IMR-90 (cell line): ENCODE measurements around the gene TGFA. TPM values are rescaled to one million over a fixed set of nuclear protein-coding genes. Genes with fewer than 3 reads are reported as not detected.

ENCODE experiments used
- ATAC-seq: fragments of 200-7000 bp; cut with Tn5 transposase; 2 replicates; pipeline ENCODE4 v1.9.1; 2020; ENCODE audit warnings: low read depth, mild to moderate bottlenecking, moderate library complexity
- BruUV-seq: library from RNA; stranded (reverse); fragments of 400-500 nt; replicated peaks from 2 replicates; lab custom pipeline; 2021; lab: Mats Ljungman, UMichigan
- CTCF ChIA-PET: fragments of 300-600 bp; formaldehyde crosslinking; extraction: SDS; loops from one replicate; lab custom pipeline; 2021; ENCODE audit warnings: antibody characterized with exemption; lab: Yijun Ruan, JAX
- POLR2A ChIA-PET: fragments of 300-600 bp; sonication (Branson Sonifier 250); formaldehyde crosslinking; loops from one replicate; lab custom pipeline; 2022; ENCODE audit warnings: antibody characterized with exemption; ENCODE audit not compliant: unreplicated experiment; lab: Charles Lee
- DNase-seq: peaks from one replicate; pipeline ENCODE4 v3.0.0; 2013
- H2AFZ ChIP-seq: replicated peaks from 2 replicates; pipeline ENCODE3; 2013; ENCODE audit warnings: low read length, mild to moderate bottlenecking; ENCODE audit not compliant: poor library complexity
- H2AK5ac ChIP-seq: 2 replicates; pipeline ENCODE4 v1.6.1; 2013; ENCODE audit warnings: low read depth, low read length, inconsistent platforms
- H2AK9ac ChIP-seq: replicated peaks from 2 replicates; pipeline ENCODE3; 2013; ENCODE audit warnings: mild to moderate bottlenecking, low read depth, low read length, moderate library complexity; ENCODE audit not compliant: poor library complexity
- H2BK120ac ChIP-seq: 2 replicates; pipeline ENCODE4 v1.6.1; 2013; ENCODE audit warnings: low read depth, low read length, inconsistent platforms
- H2BK15ac ChIP-seq: 3 replicates; pipeline ENCODE4 v1.6.1; 2013; ENCODE audit warnings: low read depth, low read length, inconsistent platforms
- H2BK20ac ChIP-seq: 2 replicates; pipeline ENCODE4 v1.6.1; 2013; ENCODE audit warnings: low read depth, mild to moderate bottlenecking, inconsistent platforms, low read length, moderate library complexity
- H2BK5ac ChIP-seq: 2 replicates; pipeline ENCODE4 v1.6.1; 2013; ENCODE audit warnings: mild to moderate bottlenecking, low read depth, low read length, inconsistent platforms; ENCODE audit not compliant: poor library complexity, severe bottlenecking
- H3K14ac ChIP-seq: replicated peaks from 2 replicates; pipeline ENCODE4 v1.6.1; 2013; ENCODE audit warnings: low read depth, low read length, inconsistent platforms
- H3K18ac ChIP-seq: 2 replicates; pipeline ENCODE4 v1.6.1; 2013; ENCODE audit warnings: low read depth, low read length, control low read depth
- H3K23ac ChIP-seq: 2 replicates; pipeline ENCODE4 v1.6.1; 2013; ENCODE audit warnings: low read depth, low read length, inconsistent platforms
- H3K27ac ChIP-seq: 2 replicates; pipeline ENCODE4 v1.5.1; 2013; ENCODE audit warnings: mild to moderate bottlenecking, control low read depth, low read length; ENCODE audit not compliant: insufficient read depth
- H3K27me3 ChIP-seq: 2 replicates; pipeline ENCODE4 v1.6.1; 2013; ENCODE audit warnings: low read length; ENCODE audit not compliant: control insufficient read depth, insufficient read depth
- H3K36me3 ChIP-seq: 2 replicates; pipeline ENCODE4 v1.6.1; 2013; ENCODE audit warnings: low read length, mixed read lengths; ENCODE audit not compliant: control insufficient read depth, insufficient read depth
- H3K4ac ChIP-seq: 2 replicates; pipeline ENCODE4 v1.6.1; 2013; ENCODE audit warnings: low read depth, low read length, inconsistent platforms
- H3K4me1 ChIP-seq: 2 replicates; pipeline ENCODE4 v1.6.1; 2013; ENCODE audit warnings: low read length, mixed read lengths; ENCODE audit not compliant: control insufficient read depth, insufficient read depth
- H3K4me2 ChIP-seq: 2 replicates; pipeline ENCODE4 v1.6.1; 2013; ENCODE audit warnings: low read depth, mild to moderate bottlenecking, control low read depth, low read length, moderate library complexity
- H3K4me3 ChIP-seq: 2 replicates; pipeline ENCODE4 v1.5.1; 2013; ENCODE audit warnings: low read depth, mild to moderate bottlenecking, control low read depth, low read length, moderate library complexity; ENCODE audit not compliant: insufficient read depth
- H3K56ac ChIP-seq: 2 replicates; pipeline ENCODE4 v1.6.1; 2013; ENCODE audit warnings: low read length, inconsistent platforms; ENCODE audit not compliant: insufficient read depth; ENCODE audit errors: extremely low read depth
- H3K79me1 ChIP-seq, 2 experiments: 2 replicates each; pipeline ENCODE4 v1.6.1; 2013; ENCODE audit warnings: low read length in 2 of 2, inconsistent platforms in 1 of 2, low read depth in 1 of 2
- H3K9ac ChIP-seq: 2 replicates; pipeline ENCODE4 v1.6.1; 2013; ENCODE audit warnings: low read depth, low read length, control low read depth
- H3K9me1 ChIP-seq: 2 replicates; pipeline ENCODE4 v1.6.1; 2013; ENCODE audit warnings: low read length, inconsistent platforms; ENCODE audit not compliant: insufficient read depth
- H3K9me3 ChIP-seq: 2 replicates; pipeline ENCODE4 v1.6.1; 2013; ENCODE audit warnings: low read length; ENCODE audit not compliant: control insufficient read depth, insufficient read depth
- H4K20me1 ChIP-seq: 2 replicates; pipeline ENCODE4 v1.6.1; 2013; ENCODE audit warnings: low read length, inconsistent platforms; ENCODE audit not compliant: insufficient read depth
- H4K5ac ChIP-seq: 2 replicates; pipeline ENCODE4 v1.6.1; 2013; ENCODE audit warnings: mild to moderate bottlenecking, low read depth, low read length, control low read depth
- H4K8ac ChIP-seq, 2 experiments: 2 replicates each; pipeline ENCODE4 v1.6.1; 2013; ENCODE audit warnings: low read depth in 2 of 2, low read length in 2 of 2, control low read depth in 1 of 2, inconsistent platforms in 1 of 2
- H4K91ac ChIP-seq: 2 replicates; pipeline ENCODE4 v1.6.1; 2013; ENCODE audit warnings: low read depth, low read length, inconsistent platforms; ENCODE audit not compliant: insufficient read depth
- BHLHE40 ChIP-seq: fragments of 150-350 bp; IDR thresholded peaks from 2 replicates; pipeline ENCODE4 v1.6.1; 2016; ENCODE audit warnings: mild to moderate bottlenecking, low read depth, low read length
- CEBPB ChIP-seq: IDR thresholded peaks from 2 replicates; pipeline ENCODE4 v1.6.1; 2012; ENCODE audit warnings: low read depth, low read length, improper control_type of control experiment
- CHD1 ChIP-seq: IDR thresholded peaks from 2 replicates; pipeline ENCODE4 v1.6.1; 2012; ENCODE audit warnings: low read depth, low read length, improper control_type of control experiment
- CTCF ChIP-seq: conservative IDR thresholded peaks from 2 replicates; pipeline ENCODE4 v1.5.1; 2012; ENCODE audit warnings: mild to moderate bottlenecking, low read depth, low read length, improper control_type of control experiment
- FOS ChIP-seq: fragments of 150-350 bp; IDR thresholded peaks from 2 replicates; pipeline ENCODE4 v1.6.1; 2016; ENCODE audit warnings: low read depth, low read length
- MAFK ChIP-seq: IDR thresholded peaks from 2 replicates; pipeline ENCODE4 v1.6.1; 2012; ENCODE audit warnings: low read depth, low read length, improper control_type of control experiment
- MAZ ChIP-seq: IDR thresholded peaks from 2 replicates; pipeline ENCODE4 v1.6.1; 2012; ENCODE audit warnings: low read depth, mild to moderate bottlenecking, low read length, improper control_type of control experiment, moderate library complexity, borderline replicate concordance
- MXI1 ChIP-seq: IDR thresholded peaks from 2 replicates; pipeline ENCODE4 v1.6.1; 2012; ENCODE audit warnings: low read depth, mild to moderate bottlenecking, low read length, moderate library complexity, borderline replicate concordance
- NFE2L2 ChIP-seq: fragments of 150-350 bp; IDR thresholded peaks from 2 replicates; pipeline ENCODE4 v1.6.1; 2016; ENCODE audit warnings: low read depth, mild to moderate bottlenecking, low read length
- POLR2A ChIP-seq: IDR thresholded peaks from 2 replicates; pipeline ENCODE4 v1.6.1; 2012; ENCODE audit warnings: mild to moderate bottlenecking, low read depth, low read length
- RAD21 ChIP-seq: IDR thresholded peaks from 2 replicates; pipeline ENCODE4 v1.6.1; 2012; ENCODE audit warnings: low read length, improper control_type of control experiment
- RCOR1 ChIP-seq: IDR thresholded peaks from 2 replicates; pipeline ENCODE4 v1.6.1; 2012; ENCODE audit warnings: mild to moderate bottlenecking, low read length, improper control_type of control experiment; ENCODE audit not compliant: insufficient replicate concordance
- RFX5 ChIP-seq: IDR thresholded peaks from 2 replicates; pipeline ENCODE4 v1.8.0; 2012; ENCODE audit warnings: low read depth, mild to moderate bottlenecking, low read length, moderate library complexity
- SMC3 ChIP-seq: fragments of 150-350 bp; IDR thresholded peaks from 2 replicates; pipeline ENCODE4 v1.6.1; 2016; ENCODE audit warnings: low read depth, mild to moderate bottlenecking, antibody characterized with exemption, low read length, moderate library complexity
- WGBS, 2 experiments: methylation state at CpG; one replicate each; pipeline versions ENCODE4 v1.1.5 to v1.1.7; 2013; ENCODE audit warnings: missing lambda C conversion rate in 2 of 2; ENCODE audit not compliant: insufficient read length in 1 of 2; ENCODE audit errors: extremely low coverage in 2 of 2; 5-methylcytosine and 5-hydroxymethylcytosine counted together
- dilution Hi-C: fragments of 300-500 bp; cut with HindIII; formaldehyde crosslinking; loops from one replicate; pipeline ENCODE4 v1.14.3; 2018; ENCODE audit warnings: low sequenced_read_pairs; ENCODE audit not compliant: unreplicated experiment
- in situ Hi-C: fragments of 300-500 bp; cut with MboI; formaldehyde crosslinking; loops from 3 replicates; pipeline ENCODE4 v1.14.3; 2019; ENCODE audit warnings: low sequenced_read_pairs, inconsistent platforms, mixed read lengths
- intact Hi-C: fragments of 100-400 bp; cut with micrococcal nuclease; formaldehyde crosslinking; loops from 2 replicates; pipeline ENCODE4 v1.10.0; 2022
- polyA plus RNA-seq, 3 experiments: library from polyadenylated mRNA; depleted of rRNA; stranded (reverse); fragments of >200 nt; gene quantifications; 2 replicates each; pipeline ENCODE4 v1.2.3, GENCODE V29; 2012; ENCODE audit warnings: low replicate concordance in 1 of 3
- total RNA-seq: library from RNA; depleted of rRNA; stranded (reverse); fragments of >200 nt; gene quantifications from 2 replicates; pipeline ENCODE4 v1.2.3, GENCODE V29; 2012
- TF ChIP-seq, protein P1 (sequence below): fragments of 150-350 bp; IDR thresholded peaks from 2 replicates; pipeline ENCODE4 v1.6.1; 2016; ENCODE audit warnings: low read depth, mild to moderate bottlenecking, low read length, moderate library complexity, borderline replicate concordance
- TF ChIP-seq, protein P2 (sequence below): fragments of 150-350 bp; IDR thresholded peaks from 2 replicates; pipeline ENCODE4 v1.6.1; 2017; ENCODE audit warnings: mild to moderate bottlenecking, antibody characterized with exemption, low read length, low read depth

Gene TGFA
- total and polyA plus RNA-seq, 2 of the 4 experiments (the other 2 are of a cell fraction), result not detected

GRCh38 chr2:70489165-70489564 lies 64.5 kb downstream of the TGFA start:
- no peaks in the 10 kb centered on the region; the same call in 1 of the 2 replicates for H3K27me3 ChIP-seq
- H2BK15ac ChIP-seq, result no peak overlapping the region
- H3K4me2 ChIP-seq, result no peak overlapping the region
- H4K8ac ChIP-seq, result no peak overlapping the region
- H2AK5ac ChIP-seq, result no peak overlapping the region
- H3K4ac ChIP-seq, result no peak overlapping the region
- no peak overlapping the region for H2BK120ac ChIP-seq
- in situ Hi-C loops (no loop called here), intact Hi-C loops (no loop called here), dilution Hi-C loops (no loop called here)
- H4K91ac ChIP-seq, result no peak overlapping the region
- no peak for TF ChIP-seq MXI1
- no peak for TF ChIP-seq MAZ
- no peak for TF ChIP-seq NFE2L2
- no peak for TF ChIP-seq SMC3
- TF ChIP-seq BHLHE40, result no peak
- TF ChIP-seq MAFK, result no peak
- no peak for TF ChIP-seq RFX5
- TF ChIP-seq FOS, result no peak
- TF ChIP-seq POLR2A, result no peak
- no peak for TF ChIP-seq RAD21
- TF ChIP-seq, protein P1, sequence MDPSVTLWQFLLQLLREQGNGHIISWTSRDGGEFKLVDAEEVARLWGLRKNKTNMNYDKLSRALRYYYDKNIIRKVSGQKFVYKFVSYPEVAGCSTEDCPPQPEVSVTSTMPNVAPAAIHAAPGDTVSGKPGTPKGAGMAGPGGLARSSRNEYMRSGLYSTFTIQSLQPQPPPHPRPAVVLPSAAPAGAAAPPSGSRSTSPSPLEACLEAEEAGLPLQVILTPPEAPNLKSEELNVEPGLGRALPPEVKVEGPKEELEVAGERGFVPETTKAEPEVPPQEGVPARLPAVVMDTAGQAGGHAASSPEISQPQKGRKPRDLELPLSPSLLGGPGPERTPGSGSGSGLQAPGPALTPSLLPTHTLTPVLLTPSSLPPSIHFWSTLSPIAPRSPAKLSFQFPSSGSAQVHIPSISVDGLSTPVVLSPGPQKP, result no peak
- TF ChIP-seq RCOR1, result no peak
- TF ChIP-seq CTCF, result no peak
- no peak for TF ChIP-seq CHD1
- TF ChIP-seq, protein P2, sequence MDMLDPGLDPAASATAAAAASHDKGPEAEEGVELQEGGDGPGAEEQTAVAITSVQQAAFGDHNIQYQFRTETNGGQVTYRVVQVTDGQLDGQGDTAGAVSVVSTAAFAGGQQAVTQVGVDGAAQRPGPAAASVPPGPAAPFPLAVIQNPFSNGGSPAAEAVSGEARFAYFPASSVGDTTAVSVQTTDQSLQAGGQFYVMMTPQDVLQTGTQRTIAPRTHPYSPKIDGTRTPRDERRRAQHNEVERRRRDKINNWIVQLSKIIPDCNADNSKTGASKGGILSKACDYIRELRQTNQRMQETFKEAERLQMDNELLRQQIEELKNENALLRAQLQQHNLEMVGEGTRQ, result no peak
- TF ChIP-seq CEBPB, result no peak
- ATAC-seq, result no peak
- 70% methylated on average over 2 of the region's 10 CpGs; no CpG with 5 or more reads in 1 of the 2 experiments for WGBS, 2 experiments
- H3K4me1 ChIP-seq, result no peaks in the 10 kb centered on the region
- no peak overlapping the region for H3K23ac ChIP-seq
- POLR2A ChIA-PET, result no interaction called here
- CTCF ChIA-PET, result no interaction called here
- no peak overlapping the region for H2BK5ac ChIP-seq
- H3K36me3 ChIP-seq, result no peaks in the 10 kb centered on the region
- no peaks in the 10 kb centered on the region for H3K79me1 ChIP-seq
- no peak overlapping the region for H3K18ac ChIP-seq
- no peak overlapping the region for H2AK9ac ChIP-seq
- H3K9ac ChIP-seq, result no peak overlapping the region
- H4K5ac ChIP-seq, result no peak overlapping the region
- no TSS peak for BruUV-seq
- H4K20me1 ChIP-seq, result no peaks in the 10 kb centered on the region
- H2AFZ ChIP-seq, result no peak overlapping the region
- no peak overlapping the region for H3K56ac ChIP-seq
- DNase-seq, result no peak
- no peak overlapping the region for H2BK20ac ChIP-seq
- no peaks in the 10 kb centered on the region for H3K9me1 ChIP-seq
- H3K4me3 ChIP-seq, result no peak overlapping the region
- no peak overlapping the region for H3K14ac ChIP-seq
- no peak overlapping the region for H3K27ac ChIP-seq
- H3K9me3 ChIP-seq, result no peaks in the 10 kb centered on the region
